Measurements from ENCODE around the gene COPRS.

COPRS gene

GRCh38 chr17:31806921-31807320 lies 52.1 kb downstream of the COPRS start:
- no peak for DNase-seq

GRCh38 chr17:31803494-31804213 lies 55.4 kb downstream of the COPRS start:
- no peak for DNase-seq

GRCh38 chr17:31802502-31802901 lies 56.5 kb downstream of the COPRS start:
- no peak for DNase-seq

All from NCI-H1092 treated with DMSO at 0.1 percent for 48 hours (cell line).